SU-DHL-6 (cell line): Measurements from ENCODE around the gene C1GALT1.

Experiments used
- H2AFZ ChIP-seq: fragments of 200-600 bp; sonication (generic); 2 replicates; pipeline ENCODE4 v1.6.1; 2014; ENCODE audit warnings: low read depth, mild to moderate bottlenecking, moderate library complexity, mixed read lengths, antibody characterized with exemption, low read length; ENCODE audit not compliant: severe bottlenecking
- H3F3A ChIP-seq: fragments of 200-600 bp; shearing (Covaris generic); 2 replicates; pipeline ENCODE4 v1.6.0; 2016; ENCODE audit warnings: antibody characterized with exemption, mild to moderate bottlenecking; ENCODE audit not compliant: insufficient read depth
- H3K27ac ChIP-seq: fragments of 200-600 bp; sonication (generic); 2 replicates; pipeline ENCODE4 v1.5.1; 2016; ENCODE audit warnings: low read depth, mild to moderate bottlenecking, low read length, moderate library complexity, mixed read lengths
- H3K27me3 ChIP-seq: fragments of 200-600 bp; sonication (generic), shearing (Covaris generic); 2 replicates; pipeline ENCODE4 v1.6.0; 2014; ENCODE audit warnings: mild to moderate bottlenecking, low read length
- H3K36me3 ChIP-seq: fragments of 200-600 bp; sonication (generic); 2 replicates; pipeline ENCODE4 v1.6.1; 2014; ENCODE audit warnings: mild to moderate bottlenecking, low read length, mixed read lengths
- H3K4me2 ChIP-seq: fragments of 300-600, 200-600 bp; shearing (Covaris generic), sonication (generic); 2 replicates; pipeline ENCODE4 v1.6.0; 2014; ENCODE audit warnings: low read length, low read depth, mild to moderate bottlenecking; ENCODE audit not compliant: poor library complexity, severe bottlenecking
- H3K4me3 ChIP-seq: fragments of 200-600 bp; sonication (generic); 2 replicates; pipeline ENCODE4 v1.5.1; 2014; ENCODE audit warnings: antibody characterized with exemption, low read length, mild to moderate bottlenecking, mixed read lengths; ENCODE audit not compliant: insufficient read depth, poor library complexity, severe bottlenecking
- H3K79me2 ChIP-seq: fragments of 200-600 bp; sonication (generic); 2 replicates; pipeline ENCODE4 v1.6.1; 2014; ENCODE audit warnings: mild to moderate bottlenecking, low read length, moderate library complexity; ENCODE audit not compliant: insufficient read depth
- H3K9ac ChIP-seq: fragments of 200-600 bp; sonication (generic); 2 replicates; pipeline ENCODE4 v1.7.0; 2014; ENCODE audit warnings: mild to moderate bottlenecking, low read length
- H3K9me2 ChIP-seq: fragments of 200-600 bp; sonication (generic); replicated peaks from 2 replicates; pipeline ENCODE4 v1.6.1; 2014; ENCODE audit warnings: low read length; ENCODE audit not compliant: insufficient read depth
- H3K9me3 ChIP-seq: fragments of 200-600 bp; sonication (generic); 2 replicates; pipeline ENCODE4 v1.6.1; 2014; ENCODE audit warnings: low read length, mixed read lengths; ENCODE audit not compliant: insufficient read depth
- H4K20me1 ChIP-seq: fragments of 200-600 bp; sonication (generic); 2 replicates; pipeline ENCODE4 v1.6.1; 2014; ENCODE audit warnings: low read depth, mild to moderate bottlenecking, antibody characterized with exemption, low read length, moderate library complexity, mixed read lengths
- CTCF ChIP-seq: fragments of 200-600 bp; sonication (generic); IDR thresholded peaks from one replicate; pipeline ENCODE4 v1.5.1; 2017; ENCODE audit warnings: antibody characterized with exemption, mild to moderate bottlenecking, low read length, moderate library complexity; ENCODE audit not compliant: insufficient read depth, poor library complexity, severe bottlenecking
- EZH2phosphoT487 ChIP-seq: fragments of 200-600 bp; sonication (generic), shearing (Covaris generic); conservative IDR thresholded peaks from 2 replicates; pipeline ENCODE4 v1.6.1; 2018; ENCODE audit warnings: mild to moderate bottlenecking, antibody characterized with exemption, low read length, moderate library complexity, mixed read lengths

The C1GALT1 gene

GRCh38 chr7:7276161-7276560 lies 93.8 kb downstream of the C1GALT1 start:
- Histone ChIP-seq H3K9me2 (no peaks in the 10 kb centered on the region), H3K27me3 (no peaks in the 10 kb centered on the region), H3K27ac (no peak overlapping the region), H3K4me3 (no peak overlapping the region), H2AFZ (no peak overlapping the region), H3F3A (peaks cover 15% of the 10 kb centered on the region; the same call in 1 of the 2 replicates), H3K36me3 (no peaks in the 10 kb centered on the region), H3K4me2 (no peak overlapping the region), H4K20me1 (no peaks in the 10 kb centered on the region), H3K9me3 (no peaks in the 10 kb centered on the region), H3K9ac (no peak overlapping the region), H3K79me2 (no peaks in the 10 kb centered on the region)
- no peak for TF ChIP-seq EZH2phosphoT487
- no peak for TF ChIP-seq CTCF

- H2AFZ ChIP-seq: no peak overlapping the region
- no peaks in the 10 kb centered on the region for H4K20me1 ChIP-seq
- H3K9ac ChIP-seq: no peak overlapping the region
- no peak overlapping the region for H3K4me2 ChIP-seq
- H3K36me3 ChIP-seq: 0 out of 2 replicates have a peak, but pooled peaks cover 3% of the 10 kb centered on the region
- H3K9me2 ChIP-seq: no peaks in the 10 kb centered on the region
- no peaks in the 10 kb centered on the region for H3K9me3 ChIP-seq
- H3K79me2 ChIP-seq: no peaks in the 10 kb centered on the region
- TF ChIP-seq CTCF (no peak), EZH2phosphoT487 (no peak)
- H3K27me3 ChIP-seq: no peaks in the 10 kb centered on the region
- H3K27ac ChIP-seq: no peak overlapping the region
- no peak overlapping the region for H3K4me3 ChIP-seq
- no peaks in the 10 kb centered on the region for H3F3A ChIP-seq
These were observed 108.2 kb downstream of the C1GALT1 start for GRCh38 chr7:7290429-7291122.

- no peak overlapping the region for H2AFZ ChIP-seq
- no peak overlapping the region for H3K27ac ChIP-seq
- H3K9ac ChIP-seq: no peak overlapping the region
- H3K4me3 ChIP-seq: no peak overlapping the region
- H3K36me3 ChIP-seq: no peaks in the 10 kb centered on the region
- TF ChIP-seq EZH2phosphoT487: no peak
- TF ChIP-seq CTCF: no peak
- no peaks in the 10 kb centered on the region for H4K20me1 ChIP-seq
- H3K9me2 ChIP-seq: no peaks in the 10 kb centered on the region
- H3K27me3 ChIP-seq: no peaks in the 10 kb centered on the region
- no peak overlapping the region for H3K4me2 ChIP-seq
- no peaks in the 10 kb centered on the region for H3K79me2 ChIP-seq
- H3F3A ChIP-seq: no peaks in the 10 kb centered on the region
- H3K9me3 ChIP-seq: no peaks in the 10 kb centered on the region
These were observed 109.7 kb downstream of the C1GALT1 start for GRCh38 chr7:7292085-7292484.
